K562 (cell line): ENCODE results near the gene CALM3. TPM values are rescaled to one million over a fixed set of nuclear protein-coding genes. Genes with fewer than 3 reads are reported as not detected.

ENCODE experiments used
- FIP1L1 ChIP-seq: fragments of 200-400 bp; formaldehyde crosslinking; IDR thresholded peaks from 2 replicates; pipeline ENCODE4 v1.6.1; 2018; ENCODE audit warnings: mild to moderate bottlenecking, low read depth, low read length; ENCODE audit not compliant: poor library complexity, severe bottlenecking
- JUN ChIP-seq, 2 experiments: sonication (generic) in 1 of 2; formaldehyde crosslinking in 1 of 2; IDR thresholded peaks; 2 replicates each; pipeline versions ENCODE4 v1.6.1 to v1.8.0; 2012 to 2022; ENCODE audit warnings: borderline replicate concordance in 2 of 2, mild to moderate bottlenecking in 2 of 2, improper control_type of control experiment in 1 of 2, low read depth in 1 of 2, low read length in 1 of 2, missing genetic modification reagents in 1 of 2
- JUND ChIP-seq, 2 experiments: IDR thresholded peaks; 2 replicates in 1 of 2; 3 replicates in 1 of 2; pipeline ENCODE4 v1.6.1; 2011; ENCODE audit warnings: borderline replicate concordance in 2 of 2, low read depth in 2 of 2, low read length in 2 of 2, improper control_type of control experiment in 1 of 2, missing biosample characterization in 1 of 2, missing genetic modification characterization in 1 of 2, missing genetic modification reagents in 1 of 2
- MAZ ChIP-seq, 2 experiments: fragments of 450-650 bp in 1 of 2; sonication (generic) in 1 of 2; formaldehyde crosslinking; IDR thresholded peaks in 1 of 2; conservative IDR thresholded peaks in 1 of 2; 2 replicates each; pipeline versions ENCODE4 v1.4.0 to v1.5.0; 2020; ENCODE audit warnings: mild to moderate bottlenecking in 1 of 2, missing genetic modification reagents in 1 of 2
- MTA1 ChIP-seq: fragments of 450-650 bp; IDR thresholded peaks from 2 replicates; pipeline ENCODE4 v1.6.1; 2017; ENCODE audit warnings: borderline replicate concordance
- NCOR1 ChIP-seq: fragments of 450-650 bp; IDR thresholded peaks from 2 replicates; pipeline ENCODE4 v1.6.1; 2016; ENCODE audit warnings: mild to moderate bottlenecking, moderate library complexity
- NONO ChIP-seq, 2 experiments: fragments of 200-400 bp in 1 of 2; fragments of 450-650 bp in 1 of 2; formaldehyde crosslinking in 1 of 2; IDR thresholded peaks; 2 replicates each; pipeline ENCODE4 v1.6.1; 2017; ENCODE audit warnings: low read depth in 2 of 2, mild to moderate bottlenecking in 2 of 2, moderate library complexity in 2 of 2, low read length in 1 of 2
- NR3C1 ChIP-seq: sonication (generic); formaldehyde crosslinking; IDR thresholded peaks from 2 replicates; pipeline ENCODE4 v1.8.1; 2022; ENCODE audit warnings: missing genetic modification reagents
- PHF8 ChIP-seq: fragments of 200-600 bp; sonication (generic); IDR thresholded peaks from 2 replicates; pipeline ENCODE4 v1.6.1; 2012; ENCODE audit warnings: mixed run types, mild to moderate bottlenecking, inconsistent platforms, low read length, moderate library complexity, borderline replicate concordance
- SMARCA4 ChIP-seq: fragments of 450-650 bp; IDR thresholded peaks from 2 replicates; pipeline ENCODE4 v1.6.1; 2016
- SP1 ChIP-seq: sonication (generic); formaldehyde crosslinking; IDR thresholded peaks from 2 replicates; pipeline ENCODE4 v1.8.1; 2022; ENCODE audit warnings: mild to moderate bottlenecking, missing genetic modification reagents
- TOE1 ChIP-seq, 2 experiments: fragments of 450-650 bp in 1 of 2; sonication (generic) in 1 of 2; formaldehyde crosslinking in 1 of 2; IDR thresholded peaks; 2 replicates each; pipeline versions ENCODE4 v1.7.1 to v1.8.0; 2016 to 2022; ENCODE audit warnings: borderline replicate concordance in 2 of 2, mild to moderate bottlenecking in 2 of 2, antibody characterized with exemption in 1 of 2, inconsistent platforms in 1 of 2, low read depth in 1 of 2, missing genetic modification reagents in 1 of 2, moderate library complexity in 1 of 2
- TRIM25 ChIP-seq: fragments of 450-650 bp; IDR thresholded peaks from 2 replicates; pipeline ENCODE4 v1.7.0; 2016; ENCODE audit warnings: borderline replicate concordance
- ZNF696 ChIP-seq: fragments of 250-450 bp; sonication (Bioruptor Pico); conservative IDR thresholded peaks from 2 replicates; pipeline ENCODE4 v1.4.0; 2020; ENCODE audit warnings: mild to moderate bottlenecking, moderate library complexity
- polyA plus RNA-seq, 8 experiments: library from polyadenylated mRNA; depleted of rRNA in 4 of 8; stranded (reverse) in 5 of 8; unstranded in 3 of 8; fragments of >200 nt; fragmentation: Nextera tagmentation in 2 of 8; fragmentation: Illumina TruSeq in 1 of 8; extraction: Ambion mirVana in 2 of 8; extraction: Trizol in 1 of 8; gene quantifications; 2 replicates each; pipeline versions ENCODE4 v1.2.1 to v1.2.3, GENCODE V29; 2011 to 2014; ENCODE audit warnings: inconsistent platforms in 1 of 8, missing spikeins in 1 of 8
- total RNA-seq, 7 experiments: library from RNA; depleted of rRNA in 6 of 7; stranded (reverse); fragments of >200 nt in 6 of 7; fragmentation: Illumina TruSeq in 2 of 7; extraction: Trizol in 2 of 7; gene quantifications; 2 replicates each; pipeline versions ENCODE4 v1.2.1 to v1.2.3, GENCODE V29; 2011 to 2021; ENCODE audit warnings: low replicate concordance in 1 of 7
- TF ChIP-seq, protein P1 (sequence below): fragments of 250-450 bp; sonication (Bioruptor Pico); IDR thresholded peaks from 2 replicates; pipeline ENCODE4 v1.4.0; 2020

CALM3 gene
- total and polyA plus RNA-seq, 9 of the 15 experiments (the other 6 are each of a cell fraction or from before 2014, with no cell fraction given): 34.6 to 350 (median 156) TPM

DNA sequence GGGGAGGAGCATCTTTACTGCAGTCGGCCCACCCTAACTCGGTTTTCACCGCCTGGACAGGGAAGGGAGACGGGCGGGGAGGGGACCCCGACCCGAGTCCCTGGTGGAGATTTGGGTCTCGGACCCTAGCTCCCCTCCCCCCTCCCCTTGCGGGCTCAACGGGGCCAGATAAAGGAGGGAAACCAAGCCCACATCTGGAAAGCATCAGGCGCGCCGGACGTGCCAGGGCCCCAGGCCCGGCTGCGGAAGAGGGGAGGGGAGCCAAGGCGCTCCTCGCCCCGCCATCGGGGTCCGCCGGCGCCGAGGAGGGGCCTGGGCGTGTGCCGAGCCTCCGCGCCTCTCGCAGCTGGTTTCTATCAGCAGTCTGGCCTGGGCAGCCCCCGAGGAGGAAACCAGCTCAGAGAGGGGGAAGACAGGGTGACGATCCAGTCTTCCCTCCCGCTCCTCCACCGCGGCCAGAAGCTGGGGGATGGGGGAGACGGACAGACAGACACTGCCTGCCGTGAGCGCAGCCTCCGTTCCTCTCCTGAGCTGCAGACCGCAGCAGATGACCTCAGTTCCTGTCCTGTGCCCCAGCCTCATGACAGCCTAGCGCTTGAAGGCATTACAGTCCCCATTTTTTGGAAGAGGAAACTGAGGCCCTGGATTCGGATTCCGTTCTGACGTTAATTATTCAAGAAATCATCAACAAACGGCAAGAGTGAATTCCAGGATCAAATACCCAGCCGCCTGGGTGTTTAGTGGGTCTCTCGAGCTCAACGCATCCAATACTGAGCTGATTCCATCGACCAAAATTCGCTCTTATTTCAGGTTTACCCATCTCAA lies 38.4 kb downstream of the CALM3 start (continued):
- TF ChIP-seq TOE1 (IDR thresholded peaks at IDR 0.05; ENCODE audit: borderline replicate concordance) (peak; percentile 27; the same call in 1 of the 2 replicates), TOE1 (CRISPR knock-in tag; IDR thresholded peaks at IDR 0.05; ENCODE audit: borderline replicate concordance, low read depth) (0 out of 2 replicates have a peak, but pooled peaks have one; percentile 38), JUND (IDR thresholded peaks at IDR 0.05; ENCODE audit: borderline replicate concordance, low read depth, low read length) (peak; percentile 71), JUND (tag; IDR thresholded peaks at IDR 0.05; ENCODE audit: borderline replicate concordance, low read depth, low read length) (peak; percentile 47; the same call in 2 of the 3 replicates), NR3C1 (CRISPR knock-in tag) (no peak), TRIM25 (no peak), ZNF696 (no peak), NCOR1 (no peak), FIP1L1 (peak; percentile 53), PHF8 (peak; percentile 30; the same call in 1 of the 2 replicates), JUN (IDR thresholded peaks at IDR 0.05; ENCODE audit: borderline replicate concordance, low read depth, low read length) (peak; percentile 40; the same call in 1 of the 2 replicates), JUN (CRISPR knock-in tag; IDR thresholded peaks at IDR 0.05; ENCODE audit: borderline replicate concordance) (no peak; the same call in 1 of the 2 replicates), SMARCA4 (0 out of 2 replicates have a peak, but pooled peaks have one; percentile 39), MTA1 (peak; percentile 32; the same call in 1 of the 2 replicates), NONO (IDR thresholded peaks at IDR 0.05; ENCODE audit: low read depth in 2 of 2, low read length in 1 of 2) (peak in 1 of 2 experiments; percentile 9; a peak in 1 of 4 replicates), MAZ (CRISPR knock-in tag; conservative IDR thresholded peaks at IDR 0.05 in 1 of 2, IDR thresholded peaks at IDR 0.05 in 1 of 2) (peak; percentile 23 to 64; a peak in 3 of 4 replicates), SP1 (CRISPR knock-in tag) (peak; percentile 1; the same call in 1 of the 2 replicates)
- TF ChIP-seq, protein P1, sequence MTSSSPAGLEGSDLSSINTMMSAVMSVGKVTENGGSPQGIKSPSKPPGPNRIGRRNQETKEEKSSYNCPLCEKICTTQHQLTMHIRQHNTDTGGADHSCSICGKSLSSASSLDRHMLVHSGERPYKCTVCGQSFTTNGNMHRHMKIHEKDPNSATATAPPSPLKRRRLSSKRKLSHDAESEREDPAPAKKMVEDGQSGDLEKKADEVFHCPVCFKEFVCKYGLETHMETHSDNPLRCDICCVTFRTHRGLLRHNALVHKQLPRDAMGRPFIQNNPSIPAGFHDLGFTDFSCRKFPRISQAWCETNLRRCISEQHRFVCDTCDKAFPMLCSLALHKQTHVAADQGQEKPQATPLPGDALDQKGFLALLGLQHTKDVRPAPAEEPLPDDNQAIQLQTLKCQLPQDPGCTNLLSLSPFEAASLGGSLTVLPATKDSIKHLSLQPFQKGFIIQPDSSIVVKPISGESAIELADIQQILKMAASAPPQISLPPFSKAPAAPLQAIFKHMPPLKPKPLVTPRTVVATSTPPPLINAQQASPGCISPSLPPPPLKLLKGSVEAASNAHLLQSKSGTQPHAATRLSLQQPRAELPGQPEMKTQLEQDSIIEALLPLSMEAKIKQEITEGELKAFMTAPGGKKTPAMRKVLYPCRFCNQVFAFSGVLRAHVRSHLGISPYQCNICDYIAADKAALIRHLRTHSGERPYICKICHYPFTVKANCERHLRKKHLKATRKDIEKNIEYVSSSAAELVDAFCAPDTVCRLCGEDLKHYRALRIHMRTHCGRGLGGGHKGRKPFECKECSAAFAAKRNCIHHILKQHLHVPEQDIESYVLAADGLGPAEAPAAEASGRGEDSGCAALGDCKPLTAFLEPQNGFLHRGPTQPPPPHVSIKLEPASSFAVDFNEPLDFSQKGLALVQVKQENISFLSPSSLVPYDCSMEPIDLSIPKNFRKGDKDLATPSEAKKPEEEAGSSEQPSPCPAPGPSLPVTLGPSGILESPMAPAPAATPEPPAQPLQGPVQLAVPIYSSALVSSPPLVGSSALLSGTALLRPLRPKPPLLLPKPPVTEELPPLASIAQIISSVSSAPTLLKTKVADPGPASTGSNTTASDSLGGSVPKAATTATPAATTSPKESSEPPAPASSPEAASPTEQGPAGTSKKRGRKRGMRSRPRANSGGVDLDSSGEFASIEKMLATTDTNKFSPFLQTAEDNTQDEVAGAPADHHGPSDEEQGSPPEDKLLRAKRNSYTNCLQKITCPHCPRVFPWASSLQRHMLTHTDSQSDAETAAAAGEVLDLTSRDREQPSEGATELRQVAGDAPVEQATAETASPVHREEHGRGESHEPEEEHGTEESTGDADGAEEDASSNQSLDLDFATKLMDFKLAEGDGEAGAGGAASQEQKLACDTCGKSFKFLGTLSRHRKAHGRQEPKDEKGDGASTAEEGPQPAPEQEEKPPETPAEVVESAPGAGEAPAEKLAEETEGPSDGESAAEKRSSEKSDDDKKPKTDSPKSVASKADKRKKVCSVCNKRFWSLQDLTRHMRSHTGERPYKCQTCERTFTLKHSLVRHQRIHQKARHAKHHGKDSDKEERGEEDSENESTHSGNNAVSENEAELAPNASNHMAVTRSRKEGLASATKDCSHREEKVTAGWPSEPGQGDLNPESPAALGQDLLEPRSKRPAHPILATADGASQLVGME: peak; percentile 59; the same call in 1 of the 2 replicates
